NCI-H460 (cell line): ENCODE results near the gene TYK2. TPM values are rescaled to one million over a fixed set of nuclear protein-coding genes. Genes with fewer than 3 reads are reported as not detected.

ENCODE experiments used
- DNase-seq: peaks from one replicate; pipeline ENCODE4 v3.0.0-alpha.2; 2016; ENCODE audit warnings: low read depth; ENCODE audit errors: extremely low read depth
- small RNA-seq, 2 experiments: library from RNA; depleted of rRNA; stranded (forward); fragments of <200 nt; gene quantifications; one replicate each; pipeline ENCODE3, GENCODE V24; 2014
- total RNA-seq: library from RNA; depleted of rRNA; stranded (reverse); fragments of >200 nt; shearing (Covaris generic); gene quantifications from 2 replicates; pipeline ENCODE4 v1.2.3, GENCODE V29; 2014; rRNA removed

TYK2 gene
- total RNA-seq, 1 experiment from 2014 or later: 43.4 TPM

- no peak for DNase-seq
Measured at GRCh38 chr19:10317045-10317856, 63.1 kb downstream of the TYK2 start.

GRCh38 chr19:10316229-10317044 is 63.9 kb downstream of the TYK2 start:
- no peak for DNase-seq

DNA sequence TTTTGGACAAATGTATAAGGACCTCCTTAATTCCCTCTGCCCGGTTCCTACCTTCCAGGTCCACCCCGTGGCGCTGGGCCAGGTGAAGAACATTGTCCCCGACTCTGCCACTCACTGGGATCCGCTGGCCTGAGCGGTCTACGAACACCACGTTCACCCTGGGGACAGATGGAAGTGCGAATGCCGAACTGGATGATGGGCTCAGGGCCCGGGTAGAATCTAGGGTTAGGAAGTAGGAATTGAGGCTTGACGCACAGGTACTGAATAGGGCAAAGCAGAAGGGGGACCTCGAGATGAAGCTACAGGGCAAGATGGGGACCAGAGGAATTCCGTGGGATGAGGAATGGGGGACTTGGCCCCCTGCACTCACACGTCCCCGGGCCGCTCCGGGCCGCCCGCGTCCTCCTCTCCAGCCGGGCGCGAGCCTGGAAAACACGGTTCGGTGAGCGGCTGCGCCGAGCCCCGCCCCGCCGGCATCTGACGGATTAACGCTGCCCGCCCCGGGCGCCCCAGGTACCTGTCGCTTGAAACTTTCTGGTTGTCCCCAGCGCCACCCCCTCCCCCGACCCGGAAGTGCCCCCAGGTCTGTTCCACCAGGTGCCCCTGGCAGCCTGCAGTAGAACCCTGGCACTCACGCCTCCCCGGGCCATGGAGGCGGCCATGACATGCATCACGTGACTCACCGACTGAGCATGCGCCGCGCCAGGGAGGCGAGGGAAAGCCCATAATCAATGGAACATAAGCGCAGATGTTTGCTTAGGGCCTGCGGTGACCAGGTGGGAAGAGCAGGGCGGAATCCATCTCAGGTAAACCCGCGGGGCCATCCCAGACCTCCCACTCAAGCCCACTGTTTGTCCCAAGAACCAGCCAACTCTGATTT is 64.8 kb downstream of the TYK2 start, which contains the start of gene FDX2:
Gene FDX2 (minus strand): TSS at position 681 of the 880 bp plus-strand sequence. CDS start 19 bp downstream, at position 662.
- peak; percentile 64 for DNase-seq

GRCh38 chr19:10309423-10309822 is 70.9 kb downstream of the TYK2 start, which contains the start of gene ZGLP1:
TSS of gene ZGLP1 (minus strand) at chr19:10309815.
- no peak for DNase-seq

DNA sequence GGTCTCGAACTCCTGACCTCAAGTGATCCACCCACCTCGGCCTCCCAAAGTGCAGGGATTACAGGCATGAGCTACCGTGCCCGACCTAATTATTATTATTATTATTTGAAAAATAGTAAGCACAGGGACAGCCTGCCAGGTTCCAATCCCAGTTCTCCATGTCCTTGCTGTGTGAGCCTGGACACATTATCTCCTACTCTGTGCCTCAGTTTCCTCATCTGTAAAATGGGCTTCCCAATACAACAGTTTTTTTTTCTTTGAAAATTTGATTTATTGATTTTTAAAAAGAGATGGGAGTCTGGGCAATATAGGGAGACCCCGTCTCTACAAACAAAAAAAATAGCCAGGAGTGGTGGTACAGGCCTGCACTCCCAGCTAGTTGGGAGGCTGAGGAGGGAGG is 74.0 kb downstream of the TYK2 start:
- DNase-seq: no peak

GRCh38 chr19:10305139-10305806 is 75.1 kb downstream of the TYK2 start:
- no peak for DNase-seq

Small RNA genes within 50 kb of the gene (small RNA-seq; reads per million reads assigned to genes)
- 0 reads per million in 2 experiments for gene AC011511.1
- 0 reads per million in 2 experiments for gene AC011511.4

Other genes starting within 250 kb of the TYK2 start
- 49.9 and 54.2 TPM in 2 replicates for gene DNMT1, start 185.6 kb downstream of the TYK2 start, total RNA-seq
- gene S1PR2, start 149.2 kb downstream of the TYK2 start, total RNA-seq: 1.5 and 1.8 TPM in 2 replicates
- gene MRPL4, start 128.4 kb downstream of the TYK2 start, total RNA-seq: 73.9 and 81.6 TPM in 2 replicates
- gene ICAM1, start 109.5 kb downstream of the TYK2 start, total RNA-seq: 1.1 and 1.6 TPM in 2 replicates
- not detected in 2 replicates for gene ICAM4, start 93.6 kb downstream of the TYK2 start, total RNA-seq
- gene ICAM5, start 90.6 kb downstream of the TYK2 start, total RNA-seq: 1.9 and 2.1 TPM in 2 replicates
- 1.2 and 2.8 TPM in 2 replicates for gene ZGLP1, start 70.8 kb downstream of the TYK2 start, total RNA-seq
- 12.6 and 18.0 TPM in 2 replicates for gene FDX2, start 64.6 kb downstream of the TYK2 start, total RNA-seq
- 9.5 and 10.7 TPM in 2 replicates for gene RAVER1, start 47.0 kb downstream of the TYK2 start, total RNA-seq
- 5.0 and 7.4 TPM in 2 replicates for gene ICAM3, start 40.9 kb downstream of the TYK2 start, total RNA-seq
- 116 and 131 TPM in 2 replicates for gene CDC37, start 23.0 kb upstream of the TYK2 start, total RNA-seq
- 2.1 and 2.2 TPM in 2 replicates for gene PDE4A, start 40.0 kb upstream of the TYK2 start, total RNA-seq
- gene KEAP1, start 122.8 kb upstream of the TYK2 start, total RNA-seq: 65.7 and 70.5 TPM in 2 replicates
- gene S1PR5, start 136.9 kb upstream of the TYK2 start, total RNA-seq: 1.0 and 1.6 TPM in 2 replicates
- 27.4 and 38.9 TPM in 2 replicates for gene ATG4D, start 163.3 kb upstream of the TYK2 start, total RNA-seq
- 17.3 and 18.7 TPM in 2 replicates for gene KRI1, start 185.4 kb upstream of the TYK2 start, total RNA-seq
- gene CDKN2D, start 188.4 kb upstream of the TYK2 start, total RNA-seq: 3.5 and 4.2 TPM in 2 replicates
- gene AP1M2, start 206.7 kb upstream of the TYK2 start, total RNA-seq: 12.3 and 13.5 TPM in 2 replicates
- gene SLC44A2, start 245.0 kb upstream of the TYK2 start, total RNA-seq: 2.6 TPM in 2 replicates